HCT116 (cell line): Measurements from ENCODE around the gene HPN. TPM values are rescaled to one million over a fixed set of nuclear protein-coding genes. Genes with fewer than 3 reads are reported as not detected.

ENCODE experiments used
- ATAC-seq: fragments of 200-7000 bp; cut with Tn5 transposase; 2 replicates; pipeline ENCODE4 v1.9.1; 2020; ENCODE audit warnings: mild to moderate bottlenecking, moderate library complexity
- BruUV-seq: library from RNA; stranded (reverse); fragments of 400-500 nt; replicated peaks from 2 replicates; lab custom pipeline; 2021; lab: Mats Ljungman, UMichigan
- CTCF ChIA-PET: fragments of 300-600 bp; sonication (Branson Sonifier 250); formaldehyde crosslinking; loops from one replicate; lab custom pipeline; 2021; ENCODE audit warnings: antibody characterized with exemption; lab: Charles Lee
- POLR2A ChIA-PET: fragments of 300-600, 350-600 bp; sonication (Branson Sonifier 250); formaldehyde crosslinking; loops from one replicate; lab custom pipeline; 2021; ENCODE audit warnings: antibody characterized with exemption; lab: Charles Lee
- RAD21 ChIA-PET, 2 experiments: fragments of 300-600 bp; sonication (Branson Sonifier 250); formaldehyde crosslinking; loops; one replicate each; lab custom pipeline; 2023; ENCODE audit warnings: low total read pairs in 2 of 2; ENCODE audit not compliant: uncharacterized antibody in 2 of 2, unreplicated experiment in 2 of 2, low non-redundant PET in 1 of 2; lab: Charles Lee
- DNase-seq: peaks from one replicate; pipeline ENCODE4 v3.0.0-alpha.2; 2010; ENCODE audit warnings: low read depth, low spot score
- H2AFZ ChIP-seq: fragments of 200-600 bp; shearing (Covaris generic), sonication (generic); 2 replicates; pipeline ENCODE4 v1.6.1; 2017; ENCODE audit warnings: low read depth, mixed run types, mixed read lengths, antibody characterized with exemption, low read length; ENCODE audit not compliant: poor library complexity, severe bottlenecking
- H3K27ac ChIP-seq: 2 replicates; pipeline ENCODE4 v1.5.1; 2012; ENCODE audit warnings: low read depth, low read length
- H3K27me3 ChIP-seq: fragments of 200-600 bp; sonication (generic); 2 replicates; pipeline ENCODE4 v1.6.1; 2016; ENCODE audit warnings: mixed run types, low read length, mixed read lengths; ENCODE audit not compliant: insufficient read depth
- H3K36me3 ChIP-seq, 2 experiments: fragments of 200-500 bp in 1 of 2; fragments of 200-600 bp in 1 of 2; sonication (Bioruptor generic) in 1 of 2; sonication (generic) in 1 of 2; 2 replicates each; pipeline versions ENCODE4 v1.5.1 to v1.6.1; 2014 to 2016; ENCODE audit warnings: low read length in 2 of 2, inconsistent platforms in 1 of 2, mixed read lengths in 1 of 2, mixed run types in 1 of 2; ENCODE audit not compliant: insufficient read depth in 2 of 2, control insufficient read depth in 1 of 2
- H3K4me1 ChIP-seq, 2 experiments: fragments of 200-600 bp in 1 of 2; sonication (generic) in 1 of 2; 2 replicates each; pipeline versions ENCODE4 v1.5.1 to v1.6.1; 2012 to 2017; ENCODE audit warnings: low read length in 2 of 2, inconsistent platforms in 1 of 2, mild to moderate bottlenecking in 1 of 2, mixed read lengths in 1 of 2, mixed run types in 1 of 2, moderate library complexity in 1 of 2; ENCODE audit not compliant: insufficient read depth in 2 of 2, control insufficient read depth in 1 of 2
- H3K4me2 ChIP-seq: fragments of 200-600 bp; sonication (generic); 2 replicates; pipeline ENCODE4 v1.6.1; 2017; ENCODE audit warnings: mixed run types, low read length, mixed read lengths
- H3K4me3 ChIP-seq, 2 experiments: fragments of 200-600 bp in 1 of 2; sonication (generic) in 1 of 2; replicated peaks in 1 of 2; 2 replicates each; pipeline ENCODE4 v1.5.1; 2011 to 2016; ENCODE audit warnings: low read length in 2 of 2, control low read depth in 1 of 2, low read depth in 1 of 2, mild to moderate bottlenecking in 1 of 2, mixed read lengths in 1 of 2, mixed run types in 1 of 2
- H3K79me2 ChIP-seq: fragments of 200-600 bp; sonication (generic); 2 replicates; pipeline ENCODE4 v1.6.1; 2017; ENCODE audit warnings: mild to moderate bottlenecking, mixed run types, low read length, moderate library complexity, mixed read lengths; ENCODE audit not compliant: insufficient read depth
- H3K9ac ChIP-seq: fragments of 200-600 bp; sonication (generic); 2 replicates; pipeline ENCODE4 v1.6.1; 2016; ENCODE audit warnings: low read length, mixed read lengths
- H3K9me2 ChIP-seq: fragments of 200-600 bp; sonication (generic), shearing (Covaris generic); 2 replicates; pipeline ENCODE4 v1.6.1; 2017; ENCODE audit warnings: mixed run types, mild to moderate bottlenecking, moderate library complexity; ENCODE audit not compliant: insufficient read depth
- H3K9me3 ChIP-seq, 2 experiments: fragments of 200-500 bp in 1 of 2; fragments of 200-600 bp in 1 of 2; sonication (Bioruptor generic) in 1 of 2; sonication (generic) in 1 of 2; 2 replicates each; pipeline ENCODE4 v1.6.1; 2014 to 2017; ENCODE audit warnings: low read length in 2 of 2, mixed read lengths in 2 of 2, inconsistent platforms in 1 of 2, low read depth in 1 of 2, mild to moderate bottlenecking in 1 of 2, mixed run types in 1 of 2, moderate library complexity in 1 of 2; ENCODE audit not compliant: control insufficient read depth in 1 of 2, insufficient read depth in 1 of 2
- H4K20me1 ChIP-seq: fragments of 200-600 bp; sonication (generic), shearing (Covaris generic); 2 replicates; pipeline ENCODE4 v1.6.1; 2017; ENCODE audit warnings: mixed run types, mild to moderate bottlenecking, moderate library complexity; ENCODE audit not compliant: insufficient read depth
- CBX3 ChIP-seq: IDR thresholded peaks from 2 replicates; pipeline ENCODE4 v1.6.1; 2012; ENCODE audit warnings: low read depth
- EGR1 ChIP-seq: IDR thresholded peaks from 2 replicates; pipeline ENCODE4 v1.6.1; 2012; ENCODE audit warnings: low read depth
- ELF1 ChIP-seq: IDR thresholded peaks from 2 replicates; pipeline ENCODE4 v1.6.1; 2012; ENCODE audit warnings: low read depth, borderline replicate concordance
- EZH2 ChIP-seq: fragments of 200-600 bp; sonication (generic); IDR thresholded peaks from 2 replicates; pipeline ENCODE4 v1.6.1; 2017; ENCODE audit warnings: antibody characterized with exemption, mixed run types
- EZH2phosphoT487 ChIP-seq: fragments of 200-600 bp; IDR thresholded peaks from 2 replicates; pipeline ENCODE4 v1.6.1; 2018; ENCODE audit warnings: antibody characterized with exemption, borderline replicate concordance
- FOSL1 ChIP-seq: IDR thresholded peaks from 2 replicates; pipeline ENCODE4 v1.6.1; 2012; ENCODE audit warnings: low read depth
- JUND ChIP-seq: IDR thresholded peaks from 2 replicates; pipeline ENCODE4 v1.6.1; 2012
- POLR2A ChIP-seq: IDR thresholded peaks from 2 replicates; pipeline ENCODE4 v1.7.0; 2011; ENCODE audit warnings: borderline replicate concordance; ENCODE audit not compliant: insufficient read depth, insufficient read length; ENCODE audit errors: extremely low read depth
- RAD21 ChIP-seq: IDR thresholded peaks from 2 replicates; pipeline ENCODE4 v1.6.1; 2012; ENCODE audit warnings: low read depth, mild to moderate bottlenecking
- SRF ChIP-seq: IDR thresholded peaks from 2 replicates; pipeline ENCODE4 v1.6.1; 2012; ENCODE audit warnings: low read depth
- YY1 ChIP-seq: IDR thresholded peaks from 2 replicates; pipeline ENCODE4 v1.6.1; 2011; ENCODE audit warnings: low read length, low read depth, moderate library complexity, mild to moderate bottlenecking; ENCODE audit not compliant: insufficient replicate concordance; ENCODE audit errors: extremely low read depth
- intact Hi-C: fragments of 100-400 bp; cut with micrococcal nuclease; formaldehyde crosslinking; loops from 2 replicates; pipeline ENCODE4 v1.10.0; 2022
- total RNA-seq: library from RNA; stranded (reverse); gene quantifications from one replicate; pipeline ENCODE4 v1.2.1, GENCODE V29; 2021; ENCODE audit not compliant: unreplicated experiment
- TF ChIP-seq, protein P1 (sequence below), 3 experiments: fragments of 200-600 bp in 1 of 3; sonication (generic) in 1 of 3; IDR thresholded peaks in 2 of 3; conservative IDR thresholded peaks in 1 of 3; 2 replicates each; pipeline ENCODE4 v1.5.1; 2012 to 2017; ENCODE audit warnings: low read depth in 2 of 3, low read length in 2 of 3, antibody characterized with exemption in 1 of 3, borderline replicate concordance in 1 of 3, control low read depth in 1 of 3, mild to moderate bottlenecking in 1 of 3, mixed read lengths in 1 of 3, mixed run types in 1 of 3, moderate library complexity in 1 of 3; ENCODE audit not compliant: insufficient read depth in 1 of 3

Gene HPN
- total RNA-seq, 1 experiment from 2014 or later = 0.32 TPM

DNA sequence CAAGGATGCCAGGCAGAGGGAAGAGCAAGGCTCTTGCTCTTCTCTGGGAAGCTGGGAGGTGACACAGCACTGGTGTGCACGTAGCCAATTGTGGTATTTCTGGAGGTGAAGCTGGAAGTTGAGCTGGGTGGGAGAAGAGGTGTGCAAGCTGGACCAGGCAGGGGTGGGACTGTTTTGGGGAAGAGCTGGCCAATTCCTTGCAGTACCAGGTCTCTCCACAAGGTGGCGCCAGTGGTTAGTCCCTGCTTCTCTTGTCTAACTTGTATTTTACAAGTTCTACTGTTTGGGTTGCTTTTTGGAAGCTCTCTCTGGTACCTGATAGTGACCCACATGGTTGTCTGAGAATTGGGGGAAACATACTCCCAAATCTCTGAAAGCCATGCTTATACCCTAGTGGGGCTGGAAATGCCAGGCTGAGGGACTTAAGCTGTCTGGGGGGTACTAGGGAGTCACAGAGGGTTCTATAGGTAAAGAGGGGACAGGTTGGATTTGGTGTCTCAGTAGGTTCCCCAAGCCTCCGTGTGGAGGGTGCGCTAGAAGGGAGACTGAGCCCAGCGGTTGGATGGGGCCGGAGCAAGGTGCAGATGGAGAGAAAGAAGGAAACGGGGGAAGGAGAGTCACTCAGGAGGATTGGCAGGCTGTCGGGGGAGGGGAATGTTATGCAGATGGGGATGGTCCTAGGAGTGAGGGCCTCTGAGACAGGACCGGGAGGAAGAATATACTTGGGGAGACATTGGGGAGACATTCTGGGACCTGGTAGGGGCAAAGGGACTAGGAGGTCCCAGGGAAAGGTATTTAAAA lies 3.0 kb downstream of the HPN start:
- H3K36me3 ChIP-seq = no peaks in the 10 kb centered on the region
- BruUV-seq = no TSS peak
- no peak overlapping the region for H3K4me2 ChIP-seq
- H4K20me1 ChIP-seq = no peaks in the 10 kb centered on the region
- no peak overlapping the region for H2AFZ ChIP-seq
- no peaks in the 10 kb centered on the region for H3K4me1 ChIP-seq
- ChIA-PET RAD21 (interaction anchor here in 1 of 2 experiments (1.1 kb wide), 1 partner anchor 97 kb away, joined by 5 read pairs; no protein-coding TSS in a partner anchor), CTCF (interaction anchor here (0.6 to 2.3 kb wide), 19 partner anchors 10 to 207 kb away, joined by 3 to 25 read pairs (median 4); no protein-coding TSS in a partner anchor), POLR2A (interaction anchor here (0.9 to 1.0 kb wide), 2 partner anchors 13 to 23 kb away, joined by 3 to 4 read pairs; no protein-coding TSS in a partner anchor)
- intact Hi-C loops = no loop called here
- no peak overlapping the region for H3K27ac ChIP-seq
- no peak overlapping the region for H3K9ac ChIP-seq
- TF ChIP-seq, protein P1, sequence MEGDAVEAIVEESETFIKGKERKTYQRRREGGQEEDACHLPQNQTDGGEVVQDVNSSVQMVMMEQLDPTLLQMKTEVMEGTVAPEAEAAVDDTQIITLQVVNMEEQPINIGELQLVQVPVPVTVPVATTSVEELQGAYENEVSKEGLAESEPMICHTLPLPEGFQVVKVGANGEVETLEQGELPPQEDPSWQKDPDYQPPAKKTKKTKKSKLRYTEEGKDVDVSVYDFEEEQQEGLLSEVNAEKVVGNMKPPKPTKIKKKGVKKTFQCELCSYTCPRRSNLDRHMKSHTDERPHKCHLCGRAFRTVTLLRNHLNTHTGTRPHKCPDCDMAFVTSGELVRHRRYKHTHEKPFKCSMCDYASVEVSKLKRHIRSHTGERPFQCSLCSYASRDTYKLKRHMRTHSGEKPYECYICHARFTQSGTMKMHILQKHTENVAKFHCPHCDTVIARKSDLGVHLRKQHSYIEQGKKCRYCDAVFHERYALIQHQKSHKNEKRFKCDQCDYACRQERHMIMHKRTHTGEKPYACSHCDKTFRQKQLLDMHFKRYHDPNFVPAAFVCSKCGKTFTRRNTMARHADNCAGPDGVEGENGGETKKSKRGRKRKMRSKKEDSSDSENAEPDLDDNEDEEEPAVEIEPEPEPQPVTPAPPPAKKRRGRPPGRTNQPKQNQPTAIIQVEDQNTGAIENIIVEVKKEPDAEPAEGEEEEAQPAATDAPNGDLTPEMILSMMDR (IDR thresholded peaks at IDR 0.05 in 2 of 3, conservative IDR thresholded peaks at IDR 0.05 in 1 of 3; ENCODE audit: borderline replicate concordance in 1 of 3, insufficient read depth in 1 of 3, low read depth in 2 of 3, low read length in 2 of 3) = peak; percentile 65 to 98 (median 94)
- TF ChIP-seq EZH2 (no peak), RAD21 (peak; percentile 71)
- H3K9me2 ChIP-seq = no peaks in the 10 kb centered on the region
- H3K79me2 ChIP-seq = no peaks in the 10 kb centered on the region
- DNase-seq = no peak
- ATAC-seq = peak; percentile 47
- no peaks in the 10 kb centered on the region for H3K9me3 ChIP-seq
- H3K4me3 ChIP-seq = no peak overlapping the region
- H3K27me3 ChIP-seq = no peaks in the 10 kb centered on the region

DNA sequence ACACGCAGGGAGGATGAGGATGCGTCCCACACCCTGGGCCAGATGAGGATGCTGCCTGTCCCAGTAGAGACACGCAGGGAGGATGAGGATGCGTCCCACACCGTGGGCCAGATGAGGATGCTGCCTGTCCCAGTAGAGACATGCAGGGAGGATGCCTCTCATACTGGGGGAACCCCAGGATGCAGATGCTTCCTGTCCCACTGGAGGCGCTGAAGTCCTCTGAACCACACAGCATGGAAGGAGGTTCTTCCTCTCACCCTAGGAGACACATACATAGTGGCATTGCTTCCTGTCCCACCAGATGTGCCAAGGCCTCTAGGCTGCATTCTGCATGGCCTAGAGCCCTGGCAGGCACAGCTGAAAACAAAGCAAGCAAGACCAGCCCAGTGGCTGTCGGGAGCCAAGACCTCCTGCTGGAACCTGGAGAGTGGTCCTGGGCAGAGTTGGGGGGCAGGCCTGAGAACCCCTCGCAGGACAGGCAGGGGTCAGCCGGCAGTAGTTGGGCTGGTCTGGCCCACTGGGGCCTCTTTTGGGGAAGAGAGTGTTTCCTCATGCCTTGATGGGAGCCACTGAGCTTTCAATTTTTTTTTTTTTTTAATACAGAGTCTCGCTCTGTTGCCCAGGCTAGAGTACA lies 4.3 kb downstream of the HPN start:
- Histone ChIP-seq H2AFZ (no peak overlapping the region), H3K27ac (no peak overlapping the region), H3K9me2 (no peaks in the 10 kb centered on the region), H3K4me3 (no peak overlapping the region), H3K4me1 (no peaks in the 10 kb centered on the region), H3K9me3 (no peaks in the 10 kb centered on the region), H3K36me3 (no peaks in the 10 kb centered on the region), H3K9ac (no peak overlapping the region), H3K27me3 (no peaks in the 10 kb centered on the region), H4K20me1 (no peaks in the 10 kb centered on the region), H3K79me2 (no peaks in the 10 kb centered on the region), H3K4me2 (no peak overlapping the region)
- TF ChIP-seq POLR2A = no peak
- TF ChIP-seq ELF1 = no peak
- no peak for TF ChIP-seq YY1
- TF ChIP-seq EZH2 = no peak
- no peak for TF ChIP-seq SRF
- TF ChIP-seq EGR1 = no peak
- TF ChIP-seq FOSL1 = no peak
- TF ChIP-seq, protein P1 (IDR thresholded peaks at IDR 0.05 in 2 of 3, conservative IDR thresholded peaks at IDR 0.05 in 1 of 3; ENCODE audit: borderline replicate concordance in 1 of 3, insufficient read depth in 1 of 3, low read depth in 2 of 3, low read length in 2 of 3) = peak; percentile 13 to 50 (median 48); a peak in 3 of 6 replicates
- peak; percentile 27; the same call in 1 of the 2 replicates for TF ChIP-seq RAD21
- no peak for TF ChIP-seq EZH2phosphoT487
- no peak for TF ChIP-seq JUND
- no peak for TF ChIP-seq CBX3
- intact Hi-C loops = no loop called here
- RAD21 ChIA-PET = no interaction called here
- POLR2A ChIA-PET = no interaction called here
- no peak for DNase-seq
- no TSS peak for BruUV-seq
- ATAC-seq = peak; percentile 90
- CTCF ChIA-PET = interaction anchor here (1.0 to 3.9 kb wide), 3 partner anchors 10 to 96 kb away, joined by 3 to 13 read pairs (median 12); no protein-coding TSS in a partner anchor
